ENCODE measurements around the gene RABGEF1. TPM values are rescaled to one million over a fixed set of nuclear protein-coding genes. Genes with fewer than 3 reads are reported as not detected.
"Not testable (repeated sequence)": the region's sequence is repeated elsewhere in the genome, so short reads cannot be mapped to it uniquely, and the experiment has no call there.

Gene RABGEF1
- total and polyA plus RNA-seq, 9 of the 15 experiments (the other 6 are each of a cell fraction or from before 2014, with no cell fraction given), result 7.0 to 29.3 (median 20.5) TPM

GRCh38 chr7:66776383-66776782 lies 35.9 kb downstream of the RABGEF1 start:
- BruUV-seq (replicated peaks); intact Hi-C loops (cut with micrococcal nuclease); DNase-seq (ENCODE audit: extremely low read depth in 1 of 4, low spot score in 3 of 4); H3K9ac ChIP-seq (ENCODE audit: insufficient read depth in 1 of 2, low read depth in 2 of 2, low read length in 2 of 2); H3K79me2 ChIP-seq (ENCODE audit: control insufficient read depth, insufficient read depth, low read length); H3K27ac ChIP-seq (ENCODE audit: extremely low read depth, low read depth, low read length); H3K9me1 ChIP-seq (ENCODE audit: control insufficient read depth, insufficient read depth, low read length); in situ Hi-C loops (cut with MboI); H3K27me3 ChIP-seq (ENCODE audit: control insufficient read depth in 2 of 2, insufficient read depth in 2 of 2, low read length in 2 of 2); H3K4me2 ChIP-seq (ENCODE audit: insufficient read depth, low read length); FAIRE-seq; H4K20me1 ChIP-seq (replicated peaks; ENCODE audit: control insufficient read depth, insufficient read depth, low read length); H3K9me3 ChIP-seq (replicated peaks; ENCODE audit: control insufficient read depth, insufficient read depth, low read depth, low read length); H3K4me3 ChIP-seq; H3K4me1 ChIP-seq (replicated peaks in 1 of 2; ENCODE audit: control insufficient read depth in 2 of 2, insufficient read depth in 2 of 2, low read length in 2 of 2); CTCF ChIA-PET (ENCODE audit: low intra/inter-chr PET ratio); H2AFZ ChIP-seq (ENCODE audit: low read depth, low read length): not testable (repeated sequence)
- TF ChIP-seq, protein P1, sequence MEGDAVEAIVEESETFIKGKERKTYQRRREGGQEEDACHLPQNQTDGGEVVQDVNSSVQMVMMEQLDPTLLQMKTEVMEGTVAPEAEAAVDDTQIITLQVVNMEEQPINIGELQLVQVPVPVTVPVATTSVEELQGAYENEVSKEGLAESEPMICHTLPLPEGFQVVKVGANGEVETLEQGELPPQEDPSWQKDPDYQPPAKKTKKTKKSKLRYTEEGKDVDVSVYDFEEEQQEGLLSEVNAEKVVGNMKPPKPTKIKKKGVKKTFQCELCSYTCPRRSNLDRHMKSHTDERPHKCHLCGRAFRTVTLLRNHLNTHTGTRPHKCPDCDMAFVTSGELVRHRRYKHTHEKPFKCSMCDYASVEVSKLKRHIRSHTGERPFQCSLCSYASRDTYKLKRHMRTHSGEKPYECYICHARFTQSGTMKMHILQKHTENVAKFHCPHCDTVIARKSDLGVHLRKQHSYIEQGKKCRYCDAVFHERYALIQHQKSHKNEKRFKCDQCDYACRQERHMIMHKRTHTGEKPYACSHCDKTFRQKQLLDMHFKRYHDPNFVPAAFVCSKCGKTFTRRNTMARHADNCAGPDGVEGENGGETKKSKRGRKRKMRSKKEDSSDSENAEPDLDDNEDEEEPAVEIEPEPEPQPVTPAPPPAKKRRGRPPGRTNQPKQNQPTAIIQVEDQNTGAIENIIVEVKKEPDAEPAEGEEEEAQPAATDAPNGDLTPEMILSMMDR (IDR thresholded peaks at IDR 0.05 in 2 of 3, conservative IDR thresholded peaks at IDR 0.05 in 1 of 3; ENCODE audit: insufficient read depth in 2 of 3, low read depth in 1 of 3, low read length in 3 of 3), result 0 out of 6 replicates have a peak, but pooled peaks of 1 of the 3 experiments have one; percentile 15
- 90% methylated on average over 5 of the region's 5 CpGs for WGBS (ENCODE audit: insufficient coverage, low coverage, missing lambda C conversion rate)
- H3K36me3 ChIP-seq (ENCODE audit: control insufficient read depth, insufficient read depth, low read length), result peaks cover 65% of the 10 kb centered on the region
- ATAC-seq, result peak; percentile 82
- POLR2A ChIA-PET, result interaction anchor here (1.1 to 1.3 kb wide), 2 partner anchors 9 to 68 kb away, joined by 3 to 7 read pairs; no protein-coding TSS in a partner anchor

DNA sequence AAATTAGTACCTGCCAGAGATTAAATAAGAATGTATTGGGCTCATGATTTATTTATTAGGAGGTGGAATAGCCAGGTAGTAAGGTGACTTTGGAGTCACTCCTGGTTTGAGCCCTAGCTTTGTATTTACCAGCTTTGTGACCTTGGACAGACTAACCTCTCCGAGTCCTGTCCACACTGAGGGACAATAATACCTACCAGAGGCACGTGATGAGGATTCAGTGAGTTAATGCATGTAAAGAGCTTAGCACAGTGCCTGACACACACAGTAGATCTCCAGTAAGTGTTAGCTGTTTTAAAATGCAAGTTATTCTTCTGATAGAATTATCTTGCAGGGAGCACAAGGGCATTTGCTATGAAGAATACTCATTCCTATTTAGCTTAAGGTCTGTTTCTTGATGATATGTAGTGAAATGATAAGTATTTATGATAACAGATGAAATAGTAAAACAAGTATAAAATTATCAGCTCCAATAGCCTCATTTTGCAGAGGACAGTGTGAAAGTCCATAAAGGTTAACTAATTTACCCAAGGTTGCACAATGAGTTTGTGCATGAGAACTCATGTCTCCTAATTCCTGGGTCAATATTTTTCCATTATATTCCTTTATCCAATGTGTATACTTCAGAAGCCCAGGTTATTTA lies 36.4 kb downstream of the RABGEF1 start:
- no peak for FAIRE-seq
- Histone ChIP-seq H3K4me2 (ENCODE audit: insufficient read depth, low read length) (no peak overlapping the region), H3K9me1 (ENCODE audit: control insufficient read depth, insufficient read depth, low read length) (no peaks in the 10 kb centered on the region), H3K27me3 (ENCODE audit: control insufficient read depth in 2 of 2, insufficient read depth in 2 of 2, low read length in 2 of 2) (no peaks in the 10 kb centered on the region), H2AFZ (ENCODE audit: low read depth, low read length) (no peak overlapping the region), H3K27ac (ENCODE audit: extremely low read depth, low read depth, low read length) (no peak overlapping the region), H3K9ac (ENCODE audit: insufficient read depth in 1 of 2, low read depth in 2 of 2, low read length in 2 of 2) (no peak overlapping the region), H3K4me3 (no peak overlapping the region), H3K9me3 (replicated peaks; ENCODE audit: control insufficient read depth, insufficient read depth, low read depth, low read length) (no peaks in the 10 kb centered on the region), H3K36me3 (ENCODE audit: control insufficient read depth, insufficient read depth, low read length) (peaks cover 66% of the 10 kb centered on the region), H3K4me1 (replicated peaks in 1 of 2; ENCODE audit: control insufficient read depth in 2 of 2, insufficient read depth in 2 of 2, low read length in 2 of 2) (no peaks in the 10 kb centered on the region), H4K20me1 (replicated peaks; ENCODE audit: control insufficient read depth, insufficient read depth, low read length) (no peaks in the 10 kb centered on the region), H3K79me2 (ENCODE audit: control insufficient read depth, insufficient read depth, low read length) (no peaks in the 10 kb centered on the region)
- intact Hi-C loops (cut with micrococcal nuclease) (no loop called here), in situ Hi-C loops (cut with MboI) (no loop called here)
- no TSS peak for BruUV-seq (replicated peaks)
- ChIA-PET CTCF (ENCODE audit: low intra/inter-chr PET ratio) (no interaction called here), POLR2A (interaction anchor here (1.3 kb wide), 1 partner anchor 67 kb away, joined by 7 read pairs; no protein-coding TSS in a partner anchor)
- ATAC-seq, result no peak
- WGBS (ENCODE audit: insufficient coverage, low coverage, missing lambda C conversion rate), result 82% methylated on average over 2 of the region's 2 CpGs
- DNase-seq (ENCODE audit: extremely low read depth in 1 of 4, low spot score in 3 of 4), result no peak
- no peak for TF ChIP-seq KDM1A (IDR thresholded peaks at IDR 0.05)
- TF ChIP-seq ETV6 (IDR thresholded peaks at IDR 0.05; ENCODE audit: borderline replicate concordance in 1 of 2, low read depth in 2 of 2, low read length in 1 of 2), result no peak
- TF ChIP-seq ETV6 (CRISPR knock-in tag; IDR thresholded peaks at IDR 0.05; ENCODE audit: borderline replicate concordance), result no peak
- no peak for TF ChIP-seq SIN3A (IDR thresholded peaks at IDR 0.05; ENCODE audit: borderline replicate concordance in 2 of 2, control insufficient read depth in 1 of 2, low read depth in 2 of 2, low read length in 2 of 2)
- no peak for TF ChIP-seq MLX (CRISPR knock-in tag; conservative IDR thresholded peaks at IDR 0.05)
- TF ChIP-seq MED1 (CRISPR knock-in tag; IDR thresholded peaks at IDR 0.05; ENCODE audit: borderline replicate concordance), result no peak
- TF ChIP-seq, protein P2, sequence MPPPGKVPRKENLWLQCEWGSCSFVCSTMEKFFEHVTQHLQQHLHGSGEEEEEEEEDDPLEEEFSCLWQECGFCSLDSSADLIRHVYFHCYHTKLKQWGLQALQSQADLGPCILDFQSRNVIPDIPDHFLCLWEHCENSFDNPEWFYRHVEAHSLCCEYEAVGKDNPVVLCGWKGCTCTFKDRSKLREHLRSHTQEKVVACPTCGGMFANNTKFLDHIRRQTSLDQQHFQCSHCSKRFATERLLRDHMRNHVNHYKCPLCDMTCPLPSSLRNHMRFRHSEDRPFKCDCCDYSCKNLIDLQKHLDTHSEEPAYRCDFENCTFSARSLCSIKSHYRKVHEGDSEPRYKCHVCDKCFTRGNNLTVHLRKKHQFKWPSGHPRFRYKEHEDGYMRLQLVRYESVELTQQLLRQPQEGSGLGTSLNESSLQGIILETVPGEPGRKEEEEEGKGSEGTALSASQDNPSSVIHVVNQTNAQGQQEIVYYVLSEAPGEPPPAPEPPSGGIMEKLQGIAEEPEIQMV (tag; conservative IDR thresholded peaks at IDR 0.05; ENCODE audit: low read depth), result no peak
- no peak for TF ChIP-seq ZBTB7A (IDR thresholded peaks at IDR 0.05; ENCODE audit: borderline replicate concordance, control insufficient read depth, low read depth, low read length)
- no peak for TF ChIP-seq CSDE1 (IDR thresholded peaks at IDR 0.05)
